Liver (tissue), 9 donors: Measurements from ENCODE around the gene CNN1. TPM values are rescaled to one million over a fixed set of nuclear protein-coding genes. Genes with fewer than 3 reads are reported as not detected.
A peak's percentile ranks its signal among the peaks of the same experiment; 100 is the strongest.

Source experiments
- DNase-seq: peaks from one replicate; pipeline ENCODE4 v3.0.0-alpha.2; 2017; ENCODE audit warnings: low spot score
- H3K27ac ChIP-seq, 2 donors: one replicate each; pipeline ENCODE4 v1.7.0; 2013; ENCODE audit warnings: inconsistent platforms in 2 of 2, low read length in 2 of 2, control low read depth in 1 of 2, low read depth in 1 of 2, mild to moderate bottlenecking in 1 of 2
- H3K27me3 ChIP-seq, 4 donors: one replicate each; pipeline versions ENCODE4 v1.6.1 to v1.7.0; 2013; ENCODE audit warnings: low read length in 3 of 4, inconsistent platforms in 1 of 4, mild to moderate bottlenecking in 1 of 4, moderate library complexity in 1 of 4; ENCODE audit not compliant: control insufficient read depth in 4 of 4, insufficient read depth in 4 of 4
- H3K36me3 ChIP-seq, 4 donors: one replicate each; pipeline versions ENCODE4 v1.6.1 to v1.7.0; 2013; ENCODE audit warnings: low read length in 3 of 4, mild to moderate bottlenecking in 3 of 4, low read depth in 1 of 4, moderate library complexity in 1 of 4; ENCODE audit not compliant: control insufficient read depth in 4 of 4, insufficient read depth in 3 of 4
- H3K4me1 ChIP-seq, 4 donors: one replicate each; pipeline versions ENCODE4 v1.6.1 to v1.7.0; 2013; ENCODE audit warnings: low read length in 3 of 4, mild to moderate bottlenecking in 3 of 4, moderate library complexity in 1 of 4; ENCODE audit not compliant: control insufficient read depth in 4 of 4, insufficient read depth in 4 of 4
- H3K4me3 ChIP-seq, 3 donors: one replicate each; pipeline versions ENCODE4 v1.6.1 to v1.7.0; 2013; ENCODE audit warnings: low read length in 3 of 3, control low read depth in 1 of 3, low read depth in 1 of 3, mild to moderate bottlenecking in 1 of 3
- H3K9ac ChIP-seq, 2 donors: one replicate each; pipeline ENCODE4 v1.7.0; 2013; ENCODE audit warnings: low read length in 2 of 2, mild to moderate bottlenecking in 2 of 2, moderate library complexity in 2 of 2, control low read depth in 1 of 2, low read depth in 1 of 2
- H3K9me3 ChIP-seq, 4 donors: one replicate each; pipeline versions ENCODE4 v1.6.1 to v1.7.0; 2013; ENCODE audit warnings: low read length in 3 of 4; ENCODE audit not compliant: control insufficient read depth in 4 of 4
- EGR1 ChIP-seq, 2 donors: IDR thresholded peaks; 2 replicates each; pipeline ENCODE4 v1.6.1; 2016 to 2018; ENCODE audit warnings: antibody characterized with exemption in 2 of 2, low read depth in 2 of 2
- FOXA1 ChIP-seq: IDR thresholded peaks from 2 replicates; pipeline ENCODE4 v1.6.1; 2016; ENCODE audit warnings: antibody characterized with exemption
- FOXA2 ChIP-seq: IDR thresholded peaks from 2 replicates; pipeline ENCODE4 v1.6.1; 2016; ENCODE audit warnings: antibody characterized with exemption
- GABPA ChIP-seq, 2 donors: IDR thresholded peaks in 1 of 2; conservative IDR thresholded peaks in 1 of 2; 2 replicates each; pipeline ENCODE4 v1.6.1; 2016; ENCODE audit warnings: antibody characterized with exemption in 2 of 2, mild to moderate bottlenecking in 1 of 2, moderate library complexity in 1 of 2
- HNF4A ChIP-seq, 2 donors: conservative IDR thresholded peaks; 2 replicates each; pipeline ENCODE4 v1.6.1; 2016; ENCODE audit warnings: antibody characterized with exemption in 2 of 2, mild to moderate bottlenecking in 2 of 2
- HNF4G ChIP-seq: IDR thresholded peaks from 2 replicates; pipeline ENCODE4 v1.6.1; 2016; ENCODE audit warnings: antibody characterized with exemption
- JUND ChIP-seq, 2 donors: IDR thresholded peaks; 2 replicates each; pipeline ENCODE4 v1.6.1; 2016; ENCODE audit warnings: antibody characterized with exemption in 2 of 2
- NR2F2 ChIP-seq: IDR thresholded peaks from 2 replicates; pipeline ENCODE4 v1.6.1; 2016; ENCODE audit warnings: antibody characterized with exemption
- RAD21 ChIP-seq, 2 donors: IDR thresholded peaks; 2 replicates each; pipeline ENCODE4 v1.6.1; 2016; ENCODE audit warnings: antibody characterized with exemption in 2 of 2, mild to moderate bottlenecking in 2 of 2
- RXRA ChIP-seq, 2 donors: IDR thresholded peaks; 2 replicates each; pipeline ENCODE4 v1.6.1; 2017 to 2018; ENCODE audit warnings: antibody characterized with exemption in 2 of 2, mild to moderate bottlenecking in 1 of 2
- SP1 ChIP-seq: IDR thresholded peaks from 2 replicates; pipeline ENCODE4 v1.6.1; 2018; ENCODE audit warnings: antibody characterized with exemption, mild to moderate bottlenecking
- TAF1 ChIP-seq: conservative IDR thresholded peaks from 2 replicates; pipeline ENCODE4 v1.6.1; 2016; ENCODE audit warnings: antibody characterized with exemption, mild to moderate bottlenecking
- YY1 ChIP-seq: IDR thresholded peaks from 2 replicates; pipeline ENCODE4 v1.6.1; 2016; ENCODE audit warnings: antibody characterized with exemption, mild to moderate bottlenecking
- WGBS: extraction: QIAGEN DNeasy Blood & Tissue Kit; methylation state at CpG from one replicate; pipeline ENCODE4 v1.1.7; 2013; 5-methylcytosine and 5-hydroxymethylcytosine counted together
- polyA plus RNA-seq, 2 donors: library from polyadenylated mRNA; stranded (reverse) in 1 of 2; unstranded in 1 of 2; fragments of 200-250 nt in 1 of 2; fragments of >200 nt in 1 of 2; fragmentation: Nextera tagmentation in 1 of 2; extraction: Ambion mirVana in 1 of 2; gene quantifications; one replicate each; pipeline versions ENCODE4 v1.2.1 to v1.2.3, GENCODE V29; 2013 to 2015
- total RNA-seq, 2 donors: library from RNA; depleted of rRNA; stranded (reverse); fragments of >200 nt; gene quantifications; one replicate each; pipeline ENCODE4 v1.2.3, GENCODE V29; 2014
- TF ChIP-seq, protein P1 (sequence below): IDR thresholded peaks from 2 replicates; pipeline ENCODE4 v1.6.1; 2016; ENCODE audit warnings: antibody characterized with exemption
- TF ChIP-seq, protein P2 (sequence below): fragments of 150-350 bp; IDR thresholded peaks from 2 replicates; pipeline ENCODE4 v1.5.1; 2017; ENCODE audit warnings: improper control_type of control experiment, low read depth, low read length; ENCODE audit not compliant: missing input control
- TF ChIP-seq, protein P3 (sequence below): IDR thresholded peaks from 2 replicates; pipeline ENCODE4 v1.6.1; 2016; ENCODE audit warnings: antibody characterized with exemption
- TF ChIP-seq, protein P4 (sequence below): IDR thresholded peaks from 2 replicates; pipeline ENCODE4 v1.6.1; 2016; ENCODE audit warnings: antibody characterized with exemption, mild to moderate bottlenecking
- TF ChIP-seq, protein P5 (sequence below): IDR thresholded peaks from 2 replicates; pipeline ENCODE4 v1.6.1; 2016; ENCODE audit warnings: antibody characterized with exemption
- donor health status: healthy.
- donor health status: healthy.
- donor health status: healthy.
- donor health status: healthy.
- donor health status: healthy.

The CNN1 gene
- total and polyA plus RNA-seq, 4 donors: 0.09 to 5.9 (median 2.2) TPM

DNA sequence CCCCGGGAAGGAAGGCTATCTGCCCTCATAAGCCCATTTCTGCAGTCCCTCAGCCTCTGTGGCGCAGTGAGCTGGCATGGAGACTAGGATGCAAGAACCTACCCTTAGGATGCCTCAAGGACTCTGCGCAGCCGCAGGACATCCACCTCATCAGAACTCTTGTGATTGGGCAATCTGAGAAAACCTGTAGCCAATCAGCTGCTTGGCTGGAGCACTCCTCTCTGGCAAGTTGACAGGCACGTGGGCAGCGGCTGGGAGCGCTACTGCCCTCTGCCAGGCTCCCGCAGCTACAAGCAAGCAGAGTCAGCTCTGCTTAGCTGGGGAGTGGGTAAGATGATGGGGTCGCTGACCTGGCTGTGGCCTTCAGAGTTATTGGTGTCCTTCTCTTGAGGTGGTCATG lies 8.2 kb upstream of the CNN1 start:
- Histone ChIP-seq H3K4me1 (peaks cover 6 to 21% (median 12%) of the 10 kb centered on the region in 4 donors), H3K27ac (peak overlapping the region in 1 of 2 donors; percentile 20), H3K36me3 (no peaks in the 10 kb centered on the region), H3K4me3 (no peak overlapping the region), H3K27me3 (no peaks in the 10 kb centered on the region), H3K9me3 (no peaks in the 10 kb centered on the region), H3K9ac (no peak overlapping the region)
- peak; percentile 65 for DNase-seq
- WGBS: 22% methylated on average over 9 of the region's 9 CpGs
- TF ChIP-seq, protein P1, sequence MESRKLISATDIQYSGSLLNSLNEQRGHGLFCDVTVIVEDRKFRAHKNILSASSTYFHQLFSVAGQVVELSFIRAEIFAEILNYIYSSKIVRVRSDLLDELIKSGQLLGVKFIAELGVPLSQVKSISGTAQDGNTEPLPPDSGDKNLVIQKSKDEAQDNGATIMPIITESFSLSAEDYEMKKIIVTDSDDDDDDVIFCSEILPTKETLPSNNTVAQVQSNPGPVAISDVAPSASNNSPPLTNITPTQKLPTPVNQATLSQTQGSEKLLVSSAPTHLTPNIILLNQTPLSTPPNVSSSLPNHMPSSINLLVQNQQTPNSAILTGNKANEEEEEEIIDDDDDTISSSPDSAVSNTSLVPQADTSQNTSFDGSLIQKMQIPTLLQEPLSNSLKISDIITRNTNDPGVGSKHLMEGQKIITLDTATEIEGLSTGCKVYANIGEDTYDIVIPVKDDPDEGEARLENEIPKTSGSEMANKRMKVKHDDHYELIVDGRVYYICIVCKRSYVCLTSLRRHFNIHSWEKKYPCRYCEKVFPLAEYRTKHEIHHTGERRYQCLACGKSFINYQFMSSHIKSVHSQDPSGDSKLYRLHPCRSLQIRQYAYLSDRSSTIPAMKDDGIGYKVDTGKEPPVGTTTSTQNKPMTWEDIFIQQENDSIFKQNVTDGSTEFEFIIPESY: no peak
- TF ChIP-seq SP1 (peak; percentile 70), RXRA (IDR thresholded peaks at IDR 0.05) (peak in 1 of 2 donors; percentile 76), RAD21 (IDR thresholded peaks at IDR 0.05) (peak in 1 of 2 donors; percentile 41), HNF4A (conservative IDR thresholded peaks at IDR 0.05) (peak in 1 of 2 donors; percentile 45), FOXA1 (no peak)

DNA sequence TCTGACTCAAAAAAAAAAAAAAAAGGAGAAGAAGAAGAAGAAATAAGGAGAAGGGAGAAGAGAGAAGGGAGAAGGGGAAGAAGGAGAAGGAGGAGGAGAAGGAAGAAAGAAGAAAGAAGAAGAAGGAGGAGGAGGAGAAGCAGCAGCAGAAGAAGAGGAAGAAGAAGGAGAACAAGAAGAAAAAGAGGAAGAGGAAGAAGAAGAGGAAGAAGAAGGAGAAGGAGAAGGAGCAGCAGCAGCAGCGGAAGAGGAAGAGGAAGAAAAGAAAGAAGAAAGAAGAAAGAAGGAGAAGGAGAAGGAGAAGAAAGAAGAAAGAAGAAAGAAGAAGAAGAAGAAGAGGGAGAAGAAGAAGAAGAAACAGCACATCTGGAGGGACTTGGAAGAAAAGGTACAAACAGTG lies 4.1 kb upstream of the CNN1 start:
- peaks cover 0 to 3% (median under 1%) of the 10 kb centered on the region in 4 donors for H3K27me3 ChIP-seq
- no peak for DNase-seq
- no peaks in the 10 kb centered on the region for H3K36me3 ChIP-seq
- TF ChIP-seq, protein P1: no peak
- TF ChIP-seq HNF4G (no peak), FOXA1 (no peak), HNF4A (conservative IDR thresholded peaks at IDR 0.05) (no peak), TAF1 (no peak), EGR1 (IDR thresholded peaks at IDR 0.05; ENCODE audit: low read depth in 2 of 2) (no peak), RXRA (IDR thresholded peaks at IDR 0.05) (no peak), FOXA2 (no peak), YY1 (no peak), RAD21 (IDR thresholded peaks at IDR 0.05) (no peak), JUND (IDR thresholded peaks at IDR 0.05) (no peak), NR2F2 (no peak), SP1 (no peak), GABPA (IDR thresholded peaks at IDR 0.05 in 1 of 2, conservative IDR thresholded peaks at IDR 0.05 in 1 of 2) (no peak)
- TF ChIP-seq, protein P2, sequence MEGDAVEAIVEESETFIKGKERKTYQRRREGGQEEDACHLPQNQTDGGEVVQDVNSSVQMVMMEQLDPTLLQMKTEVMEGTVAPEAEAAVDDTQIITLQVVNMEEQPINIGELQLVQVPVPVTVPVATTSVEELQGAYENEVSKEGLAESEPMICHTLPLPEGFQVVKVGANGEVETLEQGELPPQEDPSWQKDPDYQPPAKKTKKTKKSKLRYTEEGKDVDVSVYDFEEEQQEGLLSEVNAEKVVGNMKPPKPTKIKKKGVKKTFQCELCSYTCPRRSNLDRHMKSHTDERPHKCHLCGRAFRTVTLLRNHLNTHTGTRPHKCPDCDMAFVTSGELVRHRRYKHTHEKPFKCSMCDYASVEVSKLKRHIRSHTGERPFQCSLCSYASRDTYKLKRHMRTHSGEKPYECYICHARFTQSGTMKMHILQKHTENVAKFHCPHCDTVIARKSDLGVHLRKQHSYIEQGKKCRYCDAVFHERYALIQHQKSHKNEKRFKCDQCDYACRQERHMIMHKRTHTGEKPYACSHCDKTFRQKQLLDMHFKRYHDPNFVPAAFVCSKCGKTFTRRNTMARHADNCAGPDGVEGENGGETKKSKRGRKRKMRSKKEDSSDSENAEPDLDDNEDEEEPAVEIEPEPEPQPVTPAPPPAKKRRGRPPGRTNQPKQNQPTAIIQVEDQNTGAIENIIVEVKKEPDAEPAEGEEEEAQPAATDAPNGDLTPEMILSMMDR: no peak
- TF ChIP-seq, protein P3, sequence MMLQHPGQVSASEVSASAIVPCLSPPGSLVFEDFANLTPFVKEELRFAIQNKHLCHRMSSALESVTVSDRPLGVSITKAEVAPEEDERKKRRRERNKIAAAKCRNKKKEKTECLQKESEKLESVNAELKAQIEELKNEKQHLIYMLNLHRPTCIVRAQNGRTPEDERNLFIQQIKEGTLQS: no peak
- TF ChIP-seq, protein P4, sequence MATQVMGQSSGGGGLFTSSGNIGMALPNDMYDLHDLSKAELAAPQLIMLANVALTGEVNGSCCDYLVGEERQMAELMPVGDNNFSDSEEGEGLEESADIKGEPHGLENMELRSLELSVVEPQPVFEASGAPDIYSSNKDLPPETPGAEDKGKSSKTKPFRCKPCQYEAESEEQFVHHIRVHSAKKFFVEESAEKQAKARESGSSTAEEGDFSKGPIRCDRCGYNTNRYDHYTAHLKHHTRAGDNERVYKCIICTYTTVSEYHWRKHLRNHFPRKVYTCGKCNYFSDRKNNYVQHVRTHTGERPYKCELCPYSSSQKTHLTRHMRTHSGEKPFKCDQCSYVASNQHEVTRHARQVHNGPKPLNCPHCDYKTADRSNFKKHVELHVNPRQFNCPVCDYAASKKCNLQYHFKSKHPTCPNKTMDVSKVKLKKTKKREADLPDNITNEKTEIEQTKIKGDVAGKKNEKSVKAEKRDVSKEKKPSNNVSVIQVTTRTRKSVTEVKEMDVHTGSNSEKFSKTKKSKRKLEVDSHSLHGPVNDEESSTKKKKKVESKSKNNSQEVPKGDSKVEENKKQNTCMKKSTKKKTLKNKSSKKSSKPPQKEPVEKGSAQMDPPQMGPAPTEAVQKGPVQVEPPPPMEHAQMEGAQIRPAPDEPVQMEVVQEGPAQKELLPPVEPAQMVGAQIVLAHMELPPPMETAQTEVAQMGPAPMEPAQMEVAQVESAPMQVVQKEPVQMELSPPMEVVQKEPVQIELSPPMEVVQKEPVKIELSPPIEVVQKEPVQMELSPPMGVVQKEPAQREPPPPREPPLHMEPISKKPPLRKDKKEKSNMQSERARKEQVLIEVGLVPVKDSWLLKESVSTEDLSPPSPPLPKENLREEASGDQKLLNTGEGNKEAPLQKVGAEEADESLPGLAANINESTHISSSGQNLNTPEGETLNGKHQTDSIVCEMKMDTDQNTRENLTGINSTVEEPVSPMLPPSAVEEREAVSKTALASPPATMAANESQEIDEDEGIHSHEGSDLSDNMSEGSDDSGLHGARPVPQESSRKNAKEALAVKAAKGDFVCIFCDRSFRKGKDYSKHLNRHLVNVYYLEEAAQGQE: no peak
- TF ChIP-seq, protein P5, sequence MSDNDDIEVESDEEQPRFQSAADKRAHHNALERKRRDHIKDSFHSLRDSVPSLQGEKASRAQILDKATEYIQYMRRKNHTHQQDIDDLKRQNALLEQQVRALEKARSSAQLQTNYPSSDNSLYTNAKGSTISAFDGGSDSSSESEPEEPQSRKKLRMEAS: no peak
- H3K4me3 ChIP-seq: no peak overlapping the region
- H3K9me3 ChIP-seq: no peaks in the 10 kb centered on the region
- no peak overlapping the region for H3K27ac ChIP-seq
- 86% methylated on average over 1 of the region's 1 CpG for WGBS
- H3K9ac ChIP-seq: no peak overlapping the region
- peaks cover 0 to 9% (median 3%) of the 10 kb centered on the region in 4 donors for H3K4me1 ChIP-seq
